GM18526 (cell line): Measurements from ENCODE around the gene FLRT1.

Experiments used
- POLR2A ChIP-seq: IDR thresholded peaks from 3 replicates; pipeline ENCODE4 v1.6.1; 2011; ENCODE audit not compliant: insufficient read length; ENCODE audit errors: extremely low read depth

The FLRT1 gene

GRCh38 chr11:64029773-64030172 lies 6.0 kb upstream of the FLRT1 start:
- no peak for TF ChIP-seq POLR2A

- no peak for TF ChIP-seq POLR2A
Observed at GRCh38 chr11:64031001-64031400, 4.7 kb upstream of the FLRT1 start.

GRCh38 chr11:64032050-64032449 lies 3.7 kb upstream of the FLRT1 start:
- no peak for TF ChIP-seq POLR2A

DNA sequence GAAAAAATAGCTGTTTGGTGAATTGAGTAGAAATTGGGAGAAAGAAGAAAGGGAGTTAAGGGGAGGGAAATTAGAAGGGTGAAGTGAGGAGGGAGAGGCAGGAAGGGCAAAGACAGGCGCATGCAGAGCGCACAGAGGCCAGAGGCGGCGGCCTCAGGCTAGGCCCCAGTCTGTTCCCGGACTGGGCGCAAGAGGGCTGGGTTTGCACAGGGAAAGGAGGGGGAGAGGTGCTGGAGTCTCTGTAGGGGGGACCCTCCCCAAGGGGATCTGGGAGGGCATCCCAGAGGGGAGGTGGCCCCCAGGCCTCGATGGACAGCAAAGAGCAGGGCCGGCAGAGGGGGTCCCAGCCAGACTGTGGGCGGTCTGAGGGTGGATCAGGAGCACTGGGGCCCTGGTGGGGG lies 1.3 kb upstream of the FLRT1 start:
- no peak for TF ChIP-seq POLR2A

- TF ChIP-seq POLR2A, result no peak
Observed at GRCh38 chr11:64035081-64035524, 628 bp upstream of the FLRT1 start.

- TF ChIP-seq POLR2A, result no peak
Observed at GRCh38 chr11:64036087-64037026, 626 bp downstream of the FLRT1 start.

- no peak for TF ChIP-seq POLR2A
Observed at GRCh38 chr11:64037027-64037634, 1.4 kb downstream of the FLRT1 start.

GRCh38 chr11:64038500-64038899 lies 2.8 kb downstream of the FLRT1 start:
- TF ChIP-seq POLR2A, result no peak

- TF ChIP-seq POLR2A, result no peak
Observed at GRCh38 chr11:64039012-64039665, 3.4 kb downstream of the FLRT1 start.

DNA sequence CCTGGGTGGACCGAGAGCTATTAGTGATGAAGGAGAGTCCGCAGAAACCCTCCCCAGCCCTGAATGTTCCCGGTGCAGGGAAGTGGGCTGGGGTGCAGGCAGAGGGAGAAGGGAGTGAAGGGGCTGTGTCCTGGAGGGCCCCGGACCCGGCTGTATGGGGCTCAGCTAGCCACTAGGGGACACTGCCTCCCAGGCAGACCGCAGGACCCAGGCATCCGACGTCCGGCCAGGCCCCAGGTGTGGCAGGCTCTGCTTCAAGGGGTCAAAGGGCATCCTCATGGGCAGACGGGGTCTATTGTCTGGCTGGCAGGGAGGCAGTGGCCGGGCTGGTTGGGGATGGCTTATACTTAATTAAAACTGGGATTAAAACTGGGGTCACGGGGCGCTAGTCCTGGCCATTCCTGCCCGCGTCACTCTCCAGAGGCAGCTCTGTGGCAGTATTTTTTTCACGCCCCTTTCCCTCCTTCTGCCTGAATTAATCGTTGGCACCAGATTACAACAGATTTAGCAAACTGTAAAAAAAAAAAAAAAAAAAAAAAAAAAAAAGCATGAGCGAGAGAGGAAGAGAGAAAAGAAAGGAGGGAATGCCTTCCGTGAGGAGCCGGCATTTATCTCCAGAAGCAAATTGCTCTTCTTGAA lies 5.1 kb downstream of the FLRT1 start:
- no peak for TF ChIP-seq POLR2A

- no peak for TF ChIP-seq POLR2A
Observed at GRCh38 chr11:64041846-64042245, 6.1 kb downstream of the FLRT1 start.

DNA sequence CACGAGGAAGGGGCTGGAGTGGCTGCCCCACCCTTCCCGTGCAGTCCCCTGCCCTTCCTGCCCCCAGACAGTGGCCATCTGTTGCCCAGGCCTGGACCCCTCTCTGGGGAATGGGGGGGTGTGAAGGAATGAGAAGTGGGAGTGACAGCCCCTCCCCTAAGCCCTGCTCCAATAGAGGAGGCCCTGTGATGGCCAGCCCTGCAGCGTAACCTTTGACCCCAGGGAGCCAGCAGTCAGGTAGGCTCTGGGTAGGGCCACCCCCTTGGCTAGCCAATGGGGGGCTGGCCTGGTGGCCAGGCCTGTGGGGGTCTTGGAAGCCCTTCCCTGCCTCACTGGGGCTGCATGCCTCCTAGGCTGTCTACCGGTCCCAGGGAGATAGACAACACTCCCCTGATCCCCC lies 6.6 kb downstream of the FLRT1 start:
- TF ChIP-seq POLR2A, result no peak

DNA sequence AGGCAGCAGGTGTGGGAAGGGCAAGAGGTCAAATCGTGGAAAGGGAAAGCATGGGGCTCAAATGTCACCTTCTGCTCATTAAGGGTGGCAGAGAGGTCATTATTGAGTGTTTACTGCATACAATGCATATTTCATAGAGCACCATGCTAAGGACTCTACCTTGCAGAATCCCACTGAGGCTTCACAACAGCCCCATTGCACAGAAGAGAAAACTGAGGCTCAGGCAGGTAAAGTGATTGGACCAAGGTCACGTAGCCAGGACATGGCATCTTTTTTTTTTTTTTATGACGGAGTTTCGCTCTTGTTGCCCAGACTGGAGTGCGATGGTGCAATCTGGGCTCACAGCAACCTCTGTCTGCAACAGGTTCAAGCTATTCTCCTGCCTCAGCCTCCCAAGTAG lies 7.8 kb downstream of the FLRT1 start:
- TF ChIP-seq POLR2A, result no peak

DNA sequence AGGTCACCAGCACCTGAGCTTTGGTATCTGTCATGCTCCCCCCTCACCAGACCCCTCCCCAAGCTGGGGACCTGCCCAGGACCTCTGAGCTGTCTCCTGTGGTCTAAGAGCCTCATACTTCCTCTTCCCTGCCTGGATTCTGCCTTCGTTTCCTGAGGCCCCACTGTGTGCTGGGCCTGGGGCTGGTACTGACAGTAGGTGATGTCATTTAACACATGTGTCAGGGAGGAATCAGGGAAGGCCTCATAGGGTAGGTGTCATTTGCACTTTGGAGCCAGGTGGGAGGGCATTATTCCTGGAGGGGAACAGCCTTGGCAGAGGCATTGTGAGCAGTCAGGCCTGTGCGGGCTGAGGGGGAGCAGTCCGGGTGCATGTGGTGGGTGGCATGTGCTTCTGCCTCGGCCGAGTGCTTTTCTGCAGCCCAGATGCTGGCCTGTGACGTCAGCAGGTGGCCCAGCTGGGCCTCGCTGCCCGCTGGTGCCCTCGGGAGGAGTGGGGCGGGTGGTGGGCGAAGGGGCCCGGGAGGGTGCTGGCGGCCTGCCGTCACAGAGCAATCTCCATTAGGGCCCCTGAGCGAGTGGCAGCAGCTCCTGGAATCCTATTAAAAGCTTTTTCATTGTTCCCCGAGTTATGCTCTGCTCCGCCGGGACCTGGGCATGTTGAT lies 9.1 kb downstream of the FLRT1 start:
- no peak for TF ChIP-seq POLR2A

DNA sequence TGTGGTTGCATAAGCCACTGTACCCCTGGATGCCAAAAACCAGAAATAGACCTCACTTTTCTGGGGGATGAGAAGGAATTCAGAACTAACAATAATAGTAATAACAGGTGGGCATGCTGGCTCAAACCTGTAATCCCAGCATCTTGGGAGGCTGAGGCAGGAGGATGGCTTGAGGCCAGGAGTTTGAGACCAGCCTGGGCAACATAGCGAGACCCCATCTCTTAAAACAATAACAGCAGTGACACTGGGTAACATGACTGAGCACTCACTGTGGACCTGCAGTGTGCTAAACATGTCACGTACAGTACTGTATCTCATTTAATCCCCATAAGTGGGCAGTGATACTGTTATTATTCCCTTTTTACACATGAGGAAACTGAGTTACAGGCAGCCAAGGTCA lies 10.0 kb downstream of the FLRT1 start:
- TF ChIP-seq POLR2A, result no peak
